Calu3 (cell line): ENCODE data around the gene LNX2. TPM values are rescaled to one million over a fixed set of nuclear protein-coding genes. Genes with fewer than 3 reads are reported as not detected.

ENCODE experiments used
- BruUV-seq: library from RNA; stranded (reverse); fragments of 400-500 nt; replicated peaks from 2 replicates; lab custom pipeline; 2021; lab: Mats Ljungman, UMichigan
- CTCF ChIA-PET: fragments of 300-600 bp; sonication (Branson Sonifier 250); formaldehyde crosslinking; loops from one replicate; lab custom pipeline; 2022; ENCODE audit warnings: antibody characterized with exemption; lab: Charles Lee
- DNase-seq: peaks from one replicate; pipeline ENCODE4 v3.0.0; 2022
- H3K27ac Mint-ChIP-seq: one replicate; pipeline ENCODE4 v1.8.0; 2022; ENCODE audit warnings: mixed read lengths; ENCODE audit not compliant: unreplicated experiment
- H3K27me3 Mint-ChIP-seq: one replicate; pipeline ENCODE4 v1.8.0; 2022; ENCODE audit warnings: mixed read lengths; ENCODE audit not compliant: unreplicated experiment
- H3K36me3 Mint-ChIP-seq: one replicate; pipeline ENCODE4 v1.8.0; 2022; ENCODE audit warnings: mild to moderate bottlenecking, moderate library complexity, mixed read lengths; ENCODE audit not compliant: insufficient read depth, unreplicated experiment
- H3K4me1 Mint-ChIP-seq: one replicate; pipeline ENCODE4 v1.8.0; 2022; ENCODE audit warnings: mild to moderate bottlenecking, low read depth, mixed read lengths; ENCODE audit not compliant: unreplicated experiment
- H3K4me3 Mint-ChIP-seq: one replicate; pipeline ENCODE4 v1.8.0; 2022; ENCODE audit warnings: mild to moderate bottlenecking, low read depth, moderate library complexity, mixed read lengths; ENCODE audit not compliant: unreplicated experiment
- H3K9me3 Mint-ChIP-seq: one replicate; pipeline ENCODE4 v1.8.0; 2022; ENCODE audit warnings: low read depth, mixed read lengths; ENCODE audit not compliant: unreplicated experiment
- intact Hi-C: fragments of 100-400 bp; cut with micrococcal nuclease; formaldehyde crosslinking; loops from one replicate; pipeline ENCODE4 v1.10.0; 2022; ENCODE audit not compliant: unreplicated experiment
- total RNA-seq: library from RNA; stranded (reverse); gene quantifications from 2 replicates; pipeline ENCODE4 v1.2.3, GENCODE V29; 2022
- TF ChIP-seq, protein P1 (sequence below): fragments of 200-600 bp; IDR thresholded peaks from one replicate; pipeline ENCODE4 v1.8.0; 2022; ENCODE audit warnings: antibody characterized with exemption; ENCODE audit not compliant: unreplicated experiment

The LNX2 gene
- total RNA-seq, 1 experiment from 2014 or later: 11.0 TPM

DNA sequence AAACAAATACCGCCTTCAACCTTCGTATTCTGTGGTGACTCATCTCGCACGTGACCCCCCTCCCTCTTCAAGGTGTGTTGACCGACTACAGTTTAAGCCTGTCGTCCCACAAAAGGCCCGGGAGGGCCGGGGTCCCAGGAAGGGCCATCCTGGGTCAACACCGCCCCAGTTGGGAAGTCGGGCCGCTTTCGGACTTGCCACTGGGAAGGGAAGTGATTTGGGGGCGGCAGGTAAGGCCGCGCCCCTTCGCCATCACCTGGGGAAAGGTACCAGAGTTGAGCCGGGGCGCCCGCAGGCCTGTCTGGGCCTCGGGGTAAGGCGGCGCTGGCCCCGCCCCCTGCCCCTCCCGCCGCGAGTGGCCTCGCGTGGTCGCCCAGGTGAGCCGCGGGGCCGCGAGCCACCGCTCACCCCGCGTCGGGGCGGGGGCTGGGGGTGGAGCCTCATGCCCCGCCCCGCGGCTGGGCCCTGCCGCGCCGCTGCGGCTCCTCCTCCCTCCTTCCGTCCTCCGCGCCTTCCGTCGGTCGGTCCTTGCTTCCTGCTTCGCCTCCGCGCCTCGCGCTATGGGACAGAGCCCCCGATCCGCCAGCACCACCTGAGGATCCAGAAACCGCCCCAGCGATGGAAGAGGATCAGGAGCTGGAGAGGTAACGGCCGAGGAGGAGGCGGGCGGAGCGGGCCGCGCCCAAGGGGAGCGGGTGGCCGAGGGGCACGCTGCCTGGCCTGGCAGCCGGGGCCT, 1.2 kb upstream of the LNX2 start, which contains the start of gene POLR1D:
POLR1D (plus strand) TSS at position 527 of the 736 bp plus-strand sequence; CDS start at position 619, 92 bp downstream.
- DNase-seq: peak; percentile 88
- H3K4me1 Mint-ChIP-seq: peaks cover 52% of the 10 kb centered on the region
- BruUV-seq: no TSS peak
- H3K27me3 Mint-ChIP-seq: no peaks in the 10 kb centered on the region
- H3K9me3 Mint-ChIP-seq: no peaks in the 10 kb centered on the region
- peaks cover 62% of the 10 kb centered on the region for H3K36me3 Mint-ChIP-seq
- intact Hi-C loops: no loop called here
- CTCF ChIA-PET: interaction anchor here (0.5 to 0.8 kb wide), 3 partner anchors 34 to 1291 kb away, joined by 3 read pairs; no protein-coding TSS in a partner anchor
- H3K27ac Mint-ChIP-seq: peak within 1 kb of the TSS; percentile 84
- TF ChIP-seq, protein P1, sequence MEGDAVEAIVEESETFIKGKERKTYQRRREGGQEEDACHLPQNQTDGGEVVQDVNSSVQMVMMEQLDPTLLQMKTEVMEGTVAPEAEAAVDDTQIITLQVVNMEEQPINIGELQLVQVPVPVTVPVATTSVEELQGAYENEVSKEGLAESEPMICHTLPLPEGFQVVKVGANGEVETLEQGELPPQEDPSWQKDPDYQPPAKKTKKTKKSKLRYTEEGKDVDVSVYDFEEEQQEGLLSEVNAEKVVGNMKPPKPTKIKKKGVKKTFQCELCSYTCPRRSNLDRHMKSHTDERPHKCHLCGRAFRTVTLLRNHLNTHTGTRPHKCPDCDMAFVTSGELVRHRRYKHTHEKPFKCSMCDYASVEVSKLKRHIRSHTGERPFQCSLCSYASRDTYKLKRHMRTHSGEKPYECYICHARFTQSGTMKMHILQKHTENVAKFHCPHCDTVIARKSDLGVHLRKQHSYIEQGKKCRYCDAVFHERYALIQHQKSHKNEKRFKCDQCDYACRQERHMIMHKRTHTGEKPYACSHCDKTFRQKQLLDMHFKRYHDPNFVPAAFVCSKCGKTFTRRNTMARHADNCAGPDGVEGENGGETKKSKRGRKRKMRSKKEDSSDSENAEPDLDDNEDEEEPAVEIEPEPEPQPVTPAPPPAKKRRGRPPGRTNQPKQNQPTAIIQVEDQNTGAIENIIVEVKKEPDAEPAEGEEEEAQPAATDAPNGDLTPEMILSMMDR: no peak
- H3K4me3 Mint-ChIP-seq: peak within 1 kb of the TSS; percentile 87

GRCh38 chr13:27621116-27621365, 712 bp upstream of the LNX2 start:
- intact Hi-C loops: no loop called here
- CTCF ChIA-PET: interaction anchor here (0.5 to 0.8 kb wide), 2 partner anchors 33 to 88 kb away, joined by 3 read pairs; no protein-coding TSS in a partner anchor
- peak overlapping the region; percentile 87 for H3K4me3 Mint-ChIP-seq
- DNase-seq: no peak
- peaks cover 62% of the 10 kb centered on the region for H3K36me3 Mint-ChIP-seq
- BruUV-seq: no TSS peak
- peaks cover 50% of the 10 kb centered on the region for H3K4me1 Mint-ChIP-seq
- H3K27me3 Mint-ChIP-seq: no peaks in the 10 kb centered on the region
- H3K9me3 Mint-ChIP-seq: no peaks in the 10 kb centered on the region
- H3K27ac Mint-ChIP-seq: peak overlapping the region; percentile 84
- TF ChIP-seq, protein P1: no peak

GRCh38 chr13:27619728-27620376, 477 bp downstream of the LNX2 start:
- CTCF ChIA-PET: interaction anchor here (0.6 kb wide), 1 partner anchor 342 kb away, joined by 3 read pairs; no protein-coding TSS in a partner anchor
- peak; percentile 34 for DNase-seq
- intact Hi-C loops: loop anchor here (5.0 kb wide), 2 partner anchors 43 to 88 kb away; no protein-coding TSS in a partner anchor

DNA sequence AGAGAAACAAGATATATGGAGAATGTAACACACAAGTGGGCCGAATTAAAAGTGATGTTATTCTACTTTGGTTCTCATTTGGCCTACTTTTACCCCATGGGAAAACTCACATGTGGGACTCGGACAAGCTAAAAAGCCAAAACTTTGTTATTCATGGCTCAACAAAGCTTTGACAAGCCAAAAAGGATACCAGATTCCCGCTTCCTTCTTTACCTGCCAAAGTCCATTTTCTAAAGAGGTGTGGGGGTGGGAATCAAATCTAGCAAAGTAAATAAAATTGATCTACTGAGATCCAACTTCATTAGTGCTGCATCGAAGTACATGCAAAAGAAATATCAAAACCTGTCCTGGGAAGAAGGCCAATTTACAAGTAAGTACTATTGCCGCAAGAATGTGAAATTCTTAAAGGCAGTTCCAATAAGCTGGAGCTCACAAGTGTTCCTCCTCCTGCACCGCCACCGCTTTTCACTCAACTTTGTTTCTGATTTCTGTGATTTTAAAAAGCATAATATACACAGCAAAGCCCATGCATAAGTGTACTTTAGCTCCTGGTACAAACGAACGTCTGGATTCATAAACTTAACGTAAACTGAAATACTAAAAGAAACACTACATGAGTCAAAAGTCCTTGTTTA, 1.1 kb downstream of the LNX2 start:
- DNase-seq: no peak
- no peaks in the 10 kb centered on the region for H3K27me3 Mint-ChIP-seq
- H3K27ac Mint-ChIP-seq: peak overlapping the region; percentile 30
- CTCF ChIA-PET: interaction anchor here (0.6 kb wide), 1 partner anchor 343 kb away, joined by 3 read pairs; no protein-coding TSS in a partner anchor
- peak overlapping the region; percentile 87 for H3K4me3 Mint-ChIP-seq
- peaks cover 35% of the 10 kb centered on the region for H3K4me1 Mint-ChIP-seq
- TF ChIP-seq, protein P1: no peak
- no peaks in the 10 kb centered on the region for H3K9me3 Mint-ChIP-seq
- peaks cover 56% of the 10 kb centered on the region for H3K36me3 Mint-ChIP-seq
- BruUV-seq: TSS peak; percentile 57
- intact Hi-C loops: loop anchor here (5.0 kb wide), 2 partner anchors 42 to 87 kb away; no protein-coding TSS in a partner anchor

More at GRCh38 chr13:27619728-27620376, 477 bp downstream of the LNX2 start:
- BruUV-seq: no TSS peak
- TF ChIP-seq, protein P1: peak; percentile 15
- H3K27me3 Mint-ChIP-seq: no peaks in the 10 kb centered on the region
- peak overlapping the region; percentile 30 for H3K27ac Mint-ChIP-seq
- no peaks in the 10 kb centered on the region for H3K9me3 Mint-ChIP-seq
- peaks cover 56% of the 10 kb centered on the region for H3K36me3 Mint-ChIP-seq
- peak overlapping the region; percentile 87 for H3K4me3 Mint-ChIP-seq
- H3K4me1 Mint-ChIP-seq: peaks cover 38% of the 10 kb centered on the region
